ENCODE data around the gene ERG28. TPM values are rescaled to one million over a fixed set of nuclear protein-coding genes. Genes with fewer than 3 reads are reported as not detected.
"Not testable (repeated sequence)": the region's sequence is repeated elsewhere in the genome, so short reads cannot be mapped to it uniquely, and the experiment has no call there.

The ERG28 gene
- polyA plus RNA-seq, 10 donors: 10.4 to 18.1 (median 12.2) TPM

- DNase-seq: no peak
Measured at GRCh38 chr14:75627406-75627805, 33.3 kb downstream of the ERG28 start.

GRCh38 chr14:75626863-75627262 lies 33.8 kb downstream of the ERG28 start:
- no peak for DNase-seq

GRCh38 chr14:75626396-75626795 lies 34.3 kb downstream of the ERG28 start:
- DNase-seq: no peak

GRCh38 chr14:75625034-75625433 lies 35.6 kb downstream of the ERG28 start:
- no peak for DNase-seq

GRCh38 chr14:75619548-75619947 lies 41.1 kb downstream of the ERG28 start:
- DNase-seq: no peak

GRCh38 chr14:75615200-75615599 lies 45.5 kb downstream of the ERG28 start:
- peak in 1 of 3 donors; percentile 32 for DNase-seq

GRCh38 chr14:75614179-75614578 lies 46.5 kb downstream of the ERG28 start:
- no peak for DNase-seq

GRCh38 chr14:75612157-75612556 lies 48.5 kb downstream of the ERG28 start:
- DNase-seq: no peak

GRCh38 chr14:75610834-75611233 lies 49.8 kb downstream of the ERG28 start:
- no peak for DNase-seq

- DNase-seq: no peak
Measured at GRCh38 chr14:75609606-75610475, 50.8 kb downstream of the ERG28 start.

GRCh38 chr14:75609116-75609515 lies 51.6 kb downstream of the ERG28 start:
- DNase-seq: no peak

GRCh38 chr14:75607842-75608640 lies 52.6 kb downstream of the ERG28 start:
- DNase-seq: no peak

GRCh38 chr14:75607044-75607443 lies 53.6 kb downstream of the ERG28 start:
- DNase-seq: no peak

GRCh38 chr14:75605916-75606315 lies 54.8 kb downstream of the ERG28 start:
- no peak for DNase-seq

GRCh38 chr14:75604979-75605851 lies 55.5 kb downstream of the ERG28 start:
- DNase-seq: peak in 2 of 3 donors; percentile 21 to 45

- DNase-seq: no peak
Measured at GRCh38 chr14:75602503-75602902, 58.2 kb downstream of the ERG28 start.

- not testable (repeated sequence) for DNase-seq
Measured at GRCh38 chr14:75601061-75601460, 59.6 kb downstream of the ERG28 start.

GRCh38 chr14:75600100-75600499 lies 60.6 kb downstream of the ERG28 start:
- not testable (repeated sequence) for DNase-seq

All from muscle of back (tissue), 11 donors.